Measurements from ENCODE around the gene C13orf46.
"Not testable (repeated sequence)": the region's sequence is repeated elsewhere in the genome, so short reads cannot be mapped to it uniquely, and the experiment has no call there.

C13orf46 gene

GRCh38 chr13:113915012-113915763 is 58.7 kb downstream of the C13orf46 start:
- Histone ChIP-seq H3K27me3 (ENCODE audit: insufficient read depth, poor library complexity, severe bottlenecking) (no peaks in the 10 kb centered on the region), H3K27ac (replicated peaks) (no peak overlapping the region), H3K4me3 (replicated peaks; ENCODE audit: insufficient read depth, low read length) (no peak overlapping the region)
- DNase-seq (ENCODE audit: low read depth in 1 of 2, low spot score in 1 of 2), result no peak
- no peak for TF ChIP-seq REST (IDR thresholded peaks at IDR 0.05; ENCODE audit: insufficient replicate concordance, low read depth)

GRCh38 chr13:113914333-113915011 is 59.4 kb downstream of the C13orf46 start:
- DNase-seq (ENCODE audit: low read depth in 1 of 2, low spot score in 1 of 2), result no peak
- no peak overlapping the region for H3K4me3 ChIP-seq (replicated peaks; ENCODE audit: insufficient read depth, low read length)
- no peak for TF ChIP-seq SPI1 (IDR thresholded peaks at IDR 0.05; ENCODE audit: borderline replicate concordance, low read depth)
- no peak for TF ChIP-seq REST (IDR thresholded peaks at IDR 0.05; ENCODE audit: insufficient replicate concordance, low read depth)
- TF ChIP-seq POLR2AphosphoS5 (IDR thresholded peaks at IDR 0.05; ENCODE audit: low read depth), result no peak
- TF ChIP-seq CTCF (IDR thresholded peaks at IDR 0.05; ENCODE audit: insufficient read depth, low read length), result no peak
- no peak for TF ChIP-seq GABPA (IDR thresholded peaks at IDR 0.05; ENCODE audit: low read depth)
- H3K27ac ChIP-seq (replicated peaks), result no peak overlapping the region
- H3K27me3 ChIP-seq (ENCODE audit: insufficient read depth, poor library complexity, severe bottlenecking), result no peaks in the 10 kb centered on the region

GRCh38 chr13:113913838-113914237 is 60.0 kb downstream of the C13orf46 start:
- not testable (repeated sequence) for DNase-seq (ENCODE audit: low read depth in 1 of 2, low spot score in 1 of 2); H3K27me3 ChIP-seq (ENCODE audit: insufficient read depth, poor library complexity, severe bottlenecking); H3K4me3 ChIP-seq (replicated peaks; ENCODE audit: insufficient read depth, low read length); H3K27ac ChIP-seq (replicated peaks)

- not testable (repeated sequence) for H3K27ac ChIP-seq (replicated peaks); DNase-seq (ENCODE audit: low read depth in 1 of 2, low spot score in 1 of 2); H3K27me3 ChIP-seq (ENCODE audit: insufficient read depth, poor library complexity, severe bottlenecking); H3K4me3 ChIP-seq (replicated peaks; ENCODE audit: insufficient read depth, low read length)
Measured at GRCh38 chr13:113913408-113913807, 60.5 kb downstream of the C13orf46 start.

- H3K27me3 ChIP-seq (ENCODE audit: insufficient read depth, poor library complexity, severe bottlenecking), result no peaks in the 10 kb centered on the region
- TF ChIP-seq SPI1 (IDR thresholded peaks at IDR 0.05; ENCODE audit: borderline replicate concordance, low read depth) (no peak), CTCF (IDR thresholded peaks at IDR 0.05; ENCODE audit: insufficient read depth, low read length) (no peak), REST (IDR thresholded peaks at IDR 0.05; ENCODE audit: insufficient replicate concordance, low read depth) (no peak), GABPA (IDR thresholded peaks at IDR 0.05; ENCODE audit: low read depth) (no peak), POLR2AphosphoS5 (IDR thresholded peaks at IDR 0.05; ENCODE audit: low read depth) (no peak)
- DNase-seq (ENCODE audit: low read depth in 1 of 2, low spot score in 1 of 2), result no peak
- H3K27ac ChIP-seq (replicated peaks), result no peak overlapping the region
- no peak overlapping the region for H3K4me3 ChIP-seq (replicated peaks; ENCODE audit: insufficient read depth, low read length)
Measured at GRCh38 chr13:113912596-113912995, 61.3 kb downstream of the C13orf46 start.

All from HL-60 (cell line).